GM12892 (cell line): ENCODE data around the gene CD302.
"Not testable (repeated sequence)": the region's sequence is repeated elsewhere in the genome, so short reads cannot be mapped to it uniquely, and the experiment has no call there.

Source experiments
- POLR2A ChIP-seq: IDR thresholded peaks from 2 replicates; pipeline ENCODE4 v1.6.1; 2011; ENCODE audit warnings: low read depth, low read length, control low read depth
- POLR2AphosphoS5 ChIP-seq: IDR thresholded peaks from 2 replicates; pipeline ENCODE4 v1.6.1; 2011; ENCODE audit warnings: low read depth, low read length, control low read depth
- TAF1 ChIP-seq: IDR thresholded peaks from 2 replicates; pipeline ENCODE4 v1.6.1; 2011; ENCODE audit warnings: low read depth, mild to moderate bottlenecking, control low read depth, low read length, borderline replicate concordance

DNA sequence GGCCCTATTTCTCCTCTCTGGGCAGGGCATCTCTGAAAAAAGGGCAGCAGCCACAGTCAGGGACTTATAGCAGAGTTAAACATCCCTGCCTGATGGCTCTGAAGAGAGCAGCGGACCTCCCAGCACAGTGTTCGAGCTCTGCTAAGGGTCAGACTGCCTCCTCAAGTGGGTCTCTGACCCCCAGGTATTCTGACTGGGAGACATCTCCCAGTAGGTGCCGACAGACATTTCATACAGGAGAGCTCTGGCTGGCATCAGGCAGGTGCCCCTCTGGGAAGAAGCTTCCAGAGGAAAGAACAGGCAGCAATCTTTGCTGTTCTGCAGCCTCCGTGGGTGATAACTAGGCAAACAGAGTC lies 24.4 kb upstream of the CD302 start:
- not testable (repeated sequence) for TF ChIP-seq POLR2A, POLR2AphosphoS5, TAF1
